MCF 10A (cell line): ENCODE measurements around the gene TNS1. TPM values are rescaled to one million over a fixed set of nuclear protein-coding genes. Genes with fewer than 3 reads are reported as not detected.

Experiments
- BruUV-seq: library from RNA; stranded (reverse); fragments of 400-500 nt; replicated peaks from 2 replicates; lab custom pipeline; 2021; lab: Mats Ljungman, UMichigan
- CTCF ChIA-PET: fragments of 300-600 bp; sonication (Branson Sonifier 250); formaldehyde crosslinking; extraction: SDS; loops from one replicate; lab custom pipeline; 2021; ENCODE audit warnings: antibody characterized with exemption, inconsistent platforms; lab: Yijun Ruan, JAX
- POLR2A ChIA-PET: fragments of 300-600, 350-650 bp; sonication (Branson Sonifier 250); formaldehyde crosslinking; extraction: SDS; loops from one replicate; lab custom pipeline; 2020; ENCODE audit warnings: antibody characterized with exemption, inconsistent platforms; lab: Yijun Ruan, JAX
- DNase-seq: peaks from one replicate; pipeline ENCODE4 v3.0.0-alpha.2; 2018; ENCODE audit not compliant: unreplicated experiment
- H3K27ac Mint-ChIP-seq: one replicate; pipeline ENCODE4 v1.8.0; 2022; ENCODE audit warnings: mild to moderate bottlenecking, low read depth, mixed read lengths; ENCODE audit not compliant: unreplicated experiment
- H3K27me3 Mint-ChIP-seq: one replicate; pipeline ENCODE4 v1.8.0; 2022; ENCODE audit warnings: mixed read lengths; ENCODE audit not compliant: insufficient read depth, unreplicated experiment
- H3K36me3 Mint-ChIP-seq: one replicate; pipeline ENCODE4 v1.8.0; 2022; ENCODE audit warnings: mild to moderate bottlenecking, moderate library complexity, mixed read lengths; ENCODE audit not compliant: insufficient read depth, unreplicated experiment
- H3K4me1 Mint-ChIP-seq: one replicate; pipeline ENCODE4 v1.8.0; 2022; ENCODE audit warnings: mixed read lengths; ENCODE audit not compliant: insufficient read depth, unreplicated experiment
- H3K4me3 Mint-ChIP-seq: one replicate; pipeline ENCODE4 v1.8.0; 2022; ENCODE audit warnings: mild to moderate bottlenecking, moderate library complexity, mixed read lengths; ENCODE audit not compliant: unreplicated experiment
- H3K9me3 Mint-ChIP-seq: one replicate; pipeline ENCODE4 v1.8.0; 2022; ENCODE audit warnings: mixed read lengths; ENCODE audit not compliant: unreplicated experiment
- intact Hi-C: fragments of 100-400 bp; cut with micrococcal nuclease; formaldehyde crosslinking; loops from 2 replicates; pipeline ENCODE4 v1.14.1; 2022
- total RNA-seq: library from RNA; stranded (reverse); gene quantifications from 2 replicates; pipeline ENCODE4 v1.2.3, GENCODE V29; 2022
- TF ChIP-seq, protein P1 (sequence below): fragments of 200-600 bp; IDR thresholded peaks from one replicate; pipeline ENCODE4 v1.8.0; 2022; ENCODE audit warnings: antibody characterized with exemption, mild to moderate bottlenecking; ENCODE audit not compliant: unreplicated experiment

The TNS1 gene
- total RNA-seq, 1 experiment from 2014 or later: 3.3 TPM

DNA sequence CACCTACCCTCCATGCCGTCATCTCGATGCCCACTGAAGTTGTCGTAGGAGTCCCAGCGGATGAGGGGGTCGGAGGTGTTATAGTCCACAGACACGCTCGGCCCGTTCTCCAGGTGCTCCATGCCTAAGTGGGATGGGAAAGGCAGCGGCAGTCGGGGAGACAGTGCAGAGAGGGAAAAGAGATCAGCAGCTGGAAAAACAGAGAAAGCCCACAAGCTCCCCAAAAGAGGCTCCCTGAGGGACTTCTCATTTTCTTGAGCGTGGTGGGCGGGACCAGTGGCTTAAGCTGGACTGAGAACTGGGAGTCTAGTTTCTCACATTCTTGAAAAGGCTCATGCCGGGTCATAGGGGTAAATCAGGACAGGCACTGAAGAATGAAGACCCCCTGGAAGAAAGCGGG lies 121.9 kb downstream of the TNS1 start:
- Mint-ChIP-seq H3K4me3 (no peak overlapping the region), H3K4me1 (no peaks in the 10 kb centered on the region), H3K27ac (no peak overlapping the region), H3K27me3 (peaks cover 13% of the 10 kb centered on the region), H3K36me3 (no peaks in the 10 kb centered on the region), H3K9me3 (no peaks in the 10 kb centered on the region)
- DNase-seq: no peak
- intact Hi-C loops: no loop called here
- TF ChIP-seq, protein P1, sequence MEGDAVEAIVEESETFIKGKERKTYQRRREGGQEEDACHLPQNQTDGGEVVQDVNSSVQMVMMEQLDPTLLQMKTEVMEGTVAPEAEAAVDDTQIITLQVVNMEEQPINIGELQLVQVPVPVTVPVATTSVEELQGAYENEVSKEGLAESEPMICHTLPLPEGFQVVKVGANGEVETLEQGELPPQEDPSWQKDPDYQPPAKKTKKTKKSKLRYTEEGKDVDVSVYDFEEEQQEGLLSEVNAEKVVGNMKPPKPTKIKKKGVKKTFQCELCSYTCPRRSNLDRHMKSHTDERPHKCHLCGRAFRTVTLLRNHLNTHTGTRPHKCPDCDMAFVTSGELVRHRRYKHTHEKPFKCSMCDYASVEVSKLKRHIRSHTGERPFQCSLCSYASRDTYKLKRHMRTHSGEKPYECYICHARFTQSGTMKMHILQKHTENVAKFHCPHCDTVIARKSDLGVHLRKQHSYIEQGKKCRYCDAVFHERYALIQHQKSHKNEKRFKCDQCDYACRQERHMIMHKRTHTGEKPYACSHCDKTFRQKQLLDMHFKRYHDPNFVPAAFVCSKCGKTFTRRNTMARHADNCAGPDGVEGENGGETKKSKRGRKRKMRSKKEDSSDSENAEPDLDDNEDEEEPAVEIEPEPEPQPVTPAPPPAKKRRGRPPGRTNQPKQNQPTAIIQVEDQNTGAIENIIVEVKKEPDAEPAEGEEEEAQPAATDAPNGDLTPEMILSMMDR: no peak
- ChIA-PET POLR2A (interaction anchor here (1.1 kb wide), 1 partner anchor 88 kb away, joined by 3 read pairs; no protein-coding TSS in a partner anchor), CTCF (interaction anchor here (0.7 to 17.1 kb wide), 6 partner anchors 19 to 163 kb away, joined by 3 to 678 read pairs (median 3); no protein-coding TSS in a partner anchor)
- no TSS peak for BruUV-seq

DNA sequence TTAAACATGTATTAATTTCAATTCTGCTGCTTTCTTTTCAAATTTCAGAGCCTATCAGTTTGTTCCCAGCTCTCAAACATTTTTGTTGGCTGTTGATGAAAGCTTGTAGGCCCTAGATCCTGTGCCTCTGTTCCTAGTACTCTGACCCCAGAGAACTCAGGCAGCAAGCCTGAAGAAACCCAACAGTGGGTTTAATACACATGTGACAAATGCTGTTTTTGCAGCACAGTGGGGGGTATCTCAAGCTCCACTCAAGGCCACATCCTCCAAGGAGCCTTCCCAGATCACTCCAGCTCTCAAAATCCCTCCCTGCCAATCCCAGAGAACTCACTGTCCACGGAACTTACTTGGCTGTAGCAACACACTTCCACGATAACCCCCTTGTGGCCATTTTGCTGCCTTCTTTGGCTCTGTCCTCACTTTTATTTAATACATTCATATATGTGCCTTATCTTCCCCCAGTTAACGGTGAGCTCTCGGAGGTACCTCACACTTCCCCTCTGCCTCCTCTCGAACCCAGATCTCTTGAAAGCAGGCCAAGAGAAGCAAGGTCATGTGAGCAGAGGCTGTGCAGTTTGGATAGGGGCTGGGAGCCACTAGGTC lies 122.4 kb downstream of the TNS1 start:
- BruUV-seq: no TSS peak
- H3K9me3 Mint-ChIP-seq: no peaks in the 10 kb centered on the region
- no peaks in the 10 kb centered on the region for H3K36me3 Mint-ChIP-seq
- DNase-seq: no peak
- ChIA-PET CTCF (interaction anchor here (0.7 to 17.1 kb wide), 6 partner anchors 19 to 109 kb away, joined by 3 to 678 read pairs (median 3); no protein-coding TSS in a partner anchor), POLR2A (interaction anchor here (1.1 kb wide), 1 partner anchor 88 kb away, joined by 3 read pairs; no protein-coding TSS in a partner anchor)
- intact Hi-C loops: no loop called here
- no peaks in the 10 kb centered on the region for H3K4me1 Mint-ChIP-seq
- no peak overlapping the region for H3K27ac Mint-ChIP-seq
- H3K27me3 Mint-ChIP-seq: peaks cover 11% of the 10 kb centered on the region
- TF ChIP-seq, protein P1: no peak
- H3K4me3 Mint-ChIP-seq: no peak overlapping the region

DNA sequence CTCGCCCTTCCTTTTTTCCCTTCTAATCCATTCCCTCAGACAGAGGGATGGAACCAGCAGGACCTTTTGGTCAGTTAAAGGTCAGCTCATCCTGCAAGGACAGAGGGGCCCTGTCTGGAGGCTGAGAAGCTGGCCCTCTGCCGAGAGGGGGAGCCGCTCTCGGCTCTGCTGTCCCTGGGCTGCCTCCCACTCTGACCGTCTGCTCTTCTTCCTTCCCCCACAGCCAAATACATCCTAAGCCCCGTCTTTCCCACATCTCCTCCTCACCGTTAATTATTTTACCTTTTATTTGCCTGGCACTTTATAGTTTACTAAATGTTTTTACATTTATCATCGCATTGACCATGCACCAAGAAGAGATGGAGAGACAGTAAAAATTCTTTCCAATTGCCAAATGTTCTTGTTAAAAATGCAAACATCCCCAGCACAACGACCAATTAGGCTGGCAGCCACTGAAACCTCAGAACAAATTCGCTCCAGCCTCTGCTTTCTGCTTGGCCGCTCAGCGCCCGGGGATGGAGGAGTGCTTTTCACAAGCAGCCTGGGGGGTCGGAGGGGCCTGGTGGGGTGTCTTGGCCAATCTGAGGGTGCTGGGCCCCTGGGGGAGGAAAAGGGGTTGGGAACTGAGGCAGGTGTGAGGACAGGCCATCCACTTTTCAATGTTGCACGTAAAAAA lies 123.7 kb downstream of the TNS1 start:
- Mint-ChIP-seq H3K4me1 (no peaks in the 10 kb centered on the region), H3K36me3 (no peaks in the 10 kb centered on the region), H3K27ac (no peak overlapping the region), H3K4me3 (no peak overlapping the region), H3K9me3 (no peaks in the 10 kb centered on the region), H3K27me3 (no peaks in the 10 kb centered on the region)
- TF ChIP-seq, protein P1: no peak
- no peak for DNase-seq
- POLR2A ChIA-PET: no interaction called here
- intact Hi-C loops: no loop called here
- CTCF ChIA-PET: interaction anchor here (0.6 kb wide), 2 partner anchors 16 to 109 kb away, joined by 3 read pairs; no protein-coding TSS in a partner anchor
- BruUV-seq: no TSS peak

DNA sequence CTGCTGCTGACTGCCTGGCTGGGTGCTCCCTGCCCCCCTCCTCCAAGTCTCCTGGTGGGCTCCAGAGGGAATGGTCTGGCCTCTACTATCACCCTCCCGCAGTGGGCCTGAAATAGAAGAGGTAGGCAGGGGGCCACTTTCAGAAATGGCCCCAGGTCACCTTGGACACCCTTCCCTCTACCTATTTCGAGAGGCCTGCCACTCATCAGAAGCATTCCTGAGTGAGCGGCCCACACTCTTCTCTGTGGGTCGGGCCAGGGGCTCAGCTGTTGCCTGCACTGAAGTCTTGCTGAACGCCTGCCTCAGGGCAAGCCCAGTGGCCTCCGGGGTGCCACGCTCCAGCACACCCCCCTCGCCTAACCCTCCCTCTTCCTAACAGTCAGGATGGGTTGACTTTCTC lies 124.9 kb downstream of the TNS1 start:
- no peaks in the 10 kb centered on the region for H3K9me3 Mint-ChIP-seq
- no peaks in the 10 kb centered on the region for H3K4me1 Mint-ChIP-seq
- ChIA-PET POLR2A (interaction anchor here (0.6 kb wide), 1 partner anchor 133 kb away, joined by 3 read pairs; no protein-coding TSS in a partner anchor), CTCF (interaction anchor here (0.6 to 1.4 kb wide), 3 partner anchors 89 to 156 kb away, joined by 3 to 4 read pairs (median 3); no protein-coding TSS in a partner anchor)
- H3K36me3 Mint-ChIP-seq: peaks cover 5% of the 10 kb centered on the region
- no peak overlapping the region for H3K4me3 Mint-ChIP-seq
- BruUV-seq: no TSS peak
- DNase-seq: no peak
- TF ChIP-seq, protein P1: no peak
- H3K27ac Mint-ChIP-seq: no peak overlapping the region
- H3K27me3 Mint-ChIP-seq: no peaks in the 10 kb centered on the region
- intact Hi-C loops: no loop called here
